GM21717 (cell line): Measurements from ENCODE around the gene CHST1.

Experiments
- ATAC-seq: cut with Tn5 transposase; IDR thresholded peaks from one replicate; pipeline ENCODE4 v1.9.1; 2021; ENCODE audit warnings: mild to moderate bottlenecking, moderate library complexity; ENCODE audit not compliant: unreplicated experiment

CHST1 gene

DNA sequence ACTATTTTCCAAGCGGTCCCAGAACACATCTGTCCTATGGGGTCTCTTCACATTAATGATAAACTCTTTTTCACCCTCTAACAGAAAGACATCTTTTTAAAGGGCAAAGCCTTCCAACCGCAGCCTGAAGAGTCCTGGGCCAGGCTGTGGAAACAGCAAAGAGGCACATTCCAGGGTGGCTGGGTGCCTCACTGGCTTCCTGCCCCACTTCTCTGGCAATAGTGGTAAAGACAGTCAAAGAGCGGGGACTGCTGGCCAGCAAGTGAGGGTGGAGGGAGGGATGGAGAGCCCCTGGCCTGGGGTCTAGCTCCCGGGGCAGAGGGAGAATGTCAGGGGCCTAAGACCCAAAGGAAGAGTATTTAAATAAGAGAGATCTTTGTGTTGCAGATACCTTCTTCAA, 10.2 kb upstream of the CHST1 start:
- no peak for ATAC-seq

DNA sequence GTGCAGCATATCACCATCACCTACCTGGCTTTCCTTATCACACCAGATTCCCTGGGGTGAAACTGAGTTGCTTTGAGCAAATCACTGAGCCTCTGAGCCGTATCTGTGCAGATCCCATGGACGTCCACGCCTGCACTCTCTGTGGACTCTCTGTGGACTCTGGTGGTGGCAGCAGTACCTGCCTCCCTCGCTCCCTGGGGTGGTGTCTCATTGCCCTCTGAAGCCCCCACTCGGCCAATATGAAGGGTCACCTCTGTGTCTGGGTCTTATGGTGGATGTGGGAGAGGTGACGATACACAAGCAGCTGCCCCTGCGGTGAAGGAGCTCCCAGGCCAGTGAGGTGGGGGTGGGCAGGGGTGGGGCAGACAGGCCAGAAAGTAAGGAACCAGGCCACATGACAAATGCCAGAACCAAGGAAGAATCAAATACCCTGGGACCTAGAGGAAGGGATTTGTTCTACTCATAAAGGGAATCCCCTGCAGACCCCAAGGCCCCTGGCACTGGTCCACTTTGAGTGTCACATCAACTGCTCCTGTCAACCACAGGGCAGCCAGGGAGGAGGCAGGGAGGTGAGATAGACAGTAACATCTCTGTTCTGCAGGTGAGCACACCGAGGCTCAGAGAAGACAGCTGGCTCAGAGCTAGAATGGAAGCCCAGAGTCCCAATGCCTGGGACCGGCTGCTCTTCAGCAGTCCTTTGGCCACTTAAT, 9.2 kb upstream of the CHST1 start:
- ATAC-seq, result no peak

- no peak for ATAC-seq
These were observed 8.0 kb upstream of the CHST1 start for GRCh38 chr11:45673441-45673840.

DNA sequence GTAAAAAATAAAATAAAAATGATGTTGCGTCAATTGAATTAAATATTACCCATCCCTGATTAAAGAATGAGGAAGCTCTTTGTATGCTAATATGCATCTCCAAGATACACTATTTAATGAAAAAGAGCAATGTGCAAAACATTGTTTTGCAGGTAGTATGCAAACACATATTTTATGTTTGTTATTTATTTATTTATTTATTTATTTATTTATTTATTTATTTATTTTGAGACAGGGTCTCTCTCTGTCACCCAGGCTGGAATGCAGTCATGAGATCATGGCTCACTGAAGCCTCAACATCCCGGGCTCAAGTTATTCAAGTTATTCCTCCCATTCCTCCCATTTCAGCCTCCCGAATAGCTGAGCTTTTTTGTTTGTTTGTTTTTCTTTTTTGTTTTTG, 7.2 kb upstream of the CHST1 start:
- no peak for ATAC-seq

DNA sequence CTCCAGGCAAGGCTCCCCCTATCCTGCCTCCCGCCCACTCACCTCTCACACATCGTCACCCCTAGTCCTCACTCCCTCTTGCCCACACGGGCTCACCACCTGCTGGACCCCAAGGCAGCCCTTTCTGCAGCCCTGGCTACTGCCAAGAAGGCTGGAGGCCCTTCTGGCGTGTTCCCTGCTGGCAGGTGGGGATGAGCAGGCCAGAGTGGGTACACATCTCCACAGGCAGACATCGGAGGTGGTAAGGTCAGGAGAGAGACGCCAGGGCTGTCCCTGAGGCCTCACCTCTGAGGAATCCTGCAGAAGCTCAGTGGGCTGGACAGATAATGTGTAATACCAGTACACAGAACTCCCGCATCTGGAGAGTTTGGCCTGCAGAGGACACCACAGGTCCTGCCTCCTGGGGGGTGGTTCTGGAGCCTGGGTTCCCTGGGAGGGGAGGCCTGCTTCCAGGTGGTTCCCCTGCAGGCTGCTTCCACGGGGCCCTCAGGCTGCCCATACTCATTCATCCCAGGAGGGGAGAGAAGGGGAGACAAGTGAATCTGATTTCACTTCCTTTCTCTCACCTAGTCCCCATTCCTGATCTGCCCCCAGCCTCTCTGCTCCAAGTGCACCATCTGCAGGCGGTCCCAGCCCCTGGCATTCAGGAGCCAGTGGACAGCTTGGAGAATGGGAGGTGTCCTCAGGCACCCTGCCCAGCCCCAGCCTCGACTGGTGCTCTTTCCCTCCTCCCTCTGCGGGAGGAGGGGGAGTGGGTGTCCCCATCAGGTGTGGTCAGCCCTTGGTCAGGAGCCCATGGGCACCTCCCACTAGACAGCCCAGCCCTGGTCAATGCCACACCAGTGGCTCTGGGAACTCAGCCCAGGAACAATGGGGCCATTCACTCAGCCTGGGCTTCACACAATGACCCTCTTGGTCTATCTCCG, 6.1 kb upstream of the CHST1 start:
- ATAC-seq, result no peak

DNA sequence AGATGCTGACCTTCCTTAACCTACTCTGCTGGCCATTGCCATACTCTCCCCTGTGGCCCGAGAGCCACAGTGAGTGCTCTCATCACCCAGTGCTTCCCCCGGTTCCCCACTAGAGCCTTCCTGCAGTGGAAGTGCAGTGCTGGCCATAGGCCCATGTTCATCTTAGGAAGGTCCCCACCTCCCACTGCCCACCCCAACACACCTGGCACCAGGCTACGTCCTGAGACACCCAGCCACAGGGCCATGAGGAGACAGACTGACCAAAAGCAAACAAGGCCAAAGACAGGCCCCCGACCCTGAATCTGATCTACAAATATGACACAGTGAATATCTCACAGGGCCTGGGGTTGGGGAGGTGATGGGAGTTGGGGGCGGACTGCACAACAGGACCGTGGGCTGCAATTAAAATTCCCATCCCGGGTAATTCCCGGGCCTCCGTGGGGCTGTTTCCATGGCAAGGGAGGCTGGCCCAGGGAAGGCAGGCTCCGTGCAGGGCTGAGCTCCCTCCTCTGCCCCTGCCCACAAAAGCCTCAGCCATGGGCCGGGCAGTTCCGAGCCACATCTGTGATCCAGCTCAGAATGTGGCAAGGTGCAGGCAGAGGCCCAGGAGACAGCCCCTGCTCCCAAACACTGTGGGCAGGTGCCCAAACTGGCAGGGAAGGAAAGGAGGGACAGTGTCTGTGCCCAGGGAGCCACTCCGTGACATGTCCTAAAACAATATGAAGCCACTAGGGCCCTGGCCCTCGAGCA, 5.1 kb upstream of the CHST1 start:
- ATAC-seq, result no peak

DNA sequence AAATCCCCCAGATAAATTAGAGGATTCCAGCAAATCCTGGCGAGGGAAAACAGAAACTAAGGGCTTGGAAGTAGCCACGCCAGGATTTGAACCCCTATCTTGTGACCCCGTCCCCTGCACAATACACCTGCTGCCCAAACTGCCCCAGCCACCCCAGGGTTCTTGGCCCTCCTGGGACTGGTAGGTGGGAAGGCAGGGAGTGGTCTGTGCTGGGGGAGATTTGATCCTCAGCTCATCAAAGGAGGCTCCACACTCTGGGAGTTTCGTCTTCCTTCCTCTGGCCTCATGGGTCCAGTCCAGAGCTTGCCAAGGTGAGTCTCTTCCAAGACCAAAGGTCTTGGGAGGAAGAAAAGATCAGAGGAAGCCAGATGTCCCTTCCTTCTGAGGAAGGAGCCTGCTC, 4.5 kb upstream of the CHST1 start:
- no peak for ATAC-seq

- no peak for ATAC-seq
These were observed 3.7 kb upstream of the CHST1 start for GRCh38 chr11:45669146-45669545.

- no peak for ATAC-seq
These were observed 2.7 kb upstream of the CHST1 start for GRCh38 chr11:45667929-45668680.

DNA sequence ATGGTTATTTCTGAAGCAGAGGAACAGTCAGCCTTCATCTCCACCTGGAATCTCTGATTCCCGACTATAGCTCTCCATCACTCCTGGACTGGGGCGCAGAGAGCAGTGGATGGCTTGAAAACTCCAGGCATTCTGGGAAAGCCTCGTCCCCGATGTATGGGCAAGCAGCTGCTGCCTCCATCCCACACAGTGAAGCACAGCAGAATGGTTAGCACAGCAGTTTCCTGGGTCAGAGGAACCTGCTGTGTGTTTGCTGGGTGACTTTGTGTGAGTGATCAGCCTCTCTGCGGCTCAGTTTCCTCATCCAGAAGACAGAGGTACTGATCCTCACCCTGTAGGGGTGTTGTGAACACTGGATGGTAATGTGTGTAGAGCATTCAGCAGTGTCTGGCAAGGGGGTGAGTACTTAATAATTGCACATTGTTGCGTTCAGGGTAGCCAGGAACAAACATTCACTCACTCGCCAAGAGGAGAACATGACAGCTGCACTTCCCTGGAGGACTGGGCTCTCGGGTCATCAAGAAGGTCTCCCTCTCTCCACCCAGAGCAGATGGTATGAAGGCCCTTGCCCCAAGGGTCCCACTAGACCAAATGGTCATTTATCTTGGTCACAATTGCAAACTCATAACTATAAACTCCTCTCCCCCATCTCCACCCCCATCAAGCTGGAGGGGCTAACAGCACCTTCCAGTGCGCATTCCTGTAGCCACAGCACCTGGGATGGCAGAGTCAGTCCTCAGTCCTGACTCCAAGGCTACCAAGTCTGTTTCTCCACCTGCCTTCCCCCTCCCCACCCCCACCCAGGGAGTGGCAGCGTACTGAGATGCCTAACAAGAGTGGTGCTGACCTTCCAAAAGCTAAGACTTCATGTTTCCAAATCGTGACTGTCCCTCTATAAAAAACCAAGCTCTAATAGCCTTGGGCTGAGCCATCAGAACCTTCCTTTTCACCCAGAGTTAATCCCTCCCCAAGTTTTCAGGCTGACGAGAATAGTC, 1.5 kb upstream of the CHST1 start:
- ATAC-seq, result no peak

DNA sequence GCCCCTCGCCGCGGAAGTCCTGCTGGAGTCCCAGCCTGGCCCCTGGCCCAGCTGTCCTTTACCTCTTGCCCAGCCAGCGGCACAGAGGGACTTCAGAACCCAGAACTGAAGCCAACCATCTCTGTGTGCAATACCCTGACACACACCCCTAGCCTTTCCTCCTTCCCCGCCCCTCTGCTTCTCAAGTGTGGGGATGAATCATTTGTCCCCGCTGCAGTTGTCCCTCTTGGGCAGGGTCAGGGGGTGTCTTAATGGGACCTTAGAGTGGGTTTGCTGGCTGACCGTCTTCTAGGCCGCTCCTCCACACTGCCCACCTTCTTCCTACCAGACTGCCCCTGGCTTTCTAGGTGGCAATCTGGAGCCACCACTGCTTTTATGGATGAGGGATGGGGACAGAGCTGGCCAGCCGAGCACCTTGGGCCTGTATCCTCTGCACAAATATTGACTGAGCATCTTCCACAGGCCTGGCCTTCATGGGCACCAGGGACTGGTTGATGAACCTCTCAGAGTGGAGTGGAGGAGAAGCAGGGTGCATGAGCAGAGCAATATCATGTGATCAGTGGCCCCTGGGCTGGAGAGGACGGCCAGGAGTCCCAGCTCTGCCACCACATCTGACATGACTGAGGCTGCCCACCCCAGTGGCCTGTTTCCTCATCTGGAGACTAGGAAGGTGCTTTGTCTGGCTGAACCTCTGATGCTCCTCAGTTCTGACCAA, 668 bp upstream of the CHST1 start:
- no peak for ATAC-seq

DNA sequence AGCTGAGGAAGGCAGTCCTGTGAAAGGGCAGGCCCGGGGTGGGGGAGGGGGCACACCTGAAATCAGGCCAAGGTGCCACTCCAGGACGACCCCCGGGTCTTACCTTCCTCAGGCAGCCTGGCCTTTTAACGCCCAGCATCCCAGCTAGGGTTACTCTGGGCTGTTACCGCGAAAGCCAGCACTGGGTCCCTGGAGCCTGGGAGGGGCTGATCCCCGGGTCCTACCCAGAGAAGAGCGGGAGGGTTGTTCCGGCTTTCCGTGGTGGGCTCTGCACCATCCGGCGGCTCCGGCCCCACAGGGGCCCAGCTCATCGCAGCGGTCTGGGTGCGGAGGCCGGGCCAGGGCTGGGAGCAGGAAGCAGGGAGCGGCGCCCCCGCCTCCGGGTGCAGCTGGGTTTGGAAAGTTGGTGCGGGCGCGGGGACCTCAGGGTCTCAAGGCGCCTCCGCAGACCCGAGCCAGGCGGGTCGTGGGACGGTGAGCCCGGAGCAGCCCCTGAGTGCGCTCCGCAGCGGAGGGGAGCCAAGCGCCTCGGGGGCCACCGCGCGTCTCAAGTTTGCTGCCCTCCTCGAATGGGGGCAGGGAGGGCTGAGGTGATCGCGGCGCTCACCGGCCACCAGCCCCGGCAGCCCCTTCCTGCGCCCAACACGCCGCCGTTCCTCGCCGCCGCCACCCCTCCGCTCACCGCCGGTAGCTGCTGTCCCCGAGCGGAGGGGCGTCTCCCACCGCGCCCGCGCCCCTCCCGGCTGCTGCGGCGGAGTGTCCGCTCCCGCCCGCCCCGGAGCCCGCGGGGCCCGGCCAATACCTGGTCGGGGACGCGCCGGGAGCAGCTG, 831 bp downstream of the CHST1 start:
- no peak for ATAC-seq

GRCh38 chr11:45663486-45664375, 1.7 kb downstream of the CHST1 start:
- no peak for ATAC-seq

- no peak for ATAC-seq
These were observed 2.5 kb downstream of the CHST1 start for GRCh38 chr11:45662665-45663485.

GRCh38 chr11:45662096-45662664, 3.2 kb downstream of the CHST1 start:
- ATAC-seq, result no peak
